Fibroblast of lung (primary cell): ENCODE data around the gene ARHGAP10. TPM values are rescaled to one million over a fixed set of nuclear protein-coding genes. Genes with fewer than 3 reads are reported as not detected.

Experiments
- DNase-seq, 2 donors: peaks; one replicate each; pipeline versions ENCODE4 v3.0.0 to v3.0.0-alpha.2; 2010; ENCODE audit warnings: low read depth in 2 of 2
- H2AFZ ChIP-seq: 2 replicates; pipeline ENCODE4 v1.5.1; 2012; ENCODE audit warnings: low read length, control low read depth, inconsistent platforms
- H3K27ac ChIP-seq: 2 replicates; pipeline ENCODE4 v1.5.1; 2011; ENCODE audit warnings: low read length, control low read depth; ENCODE audit not compliant: insufficient read depth
- H3K27me3 ChIP-seq: 2 replicates; pipeline ENCODE4 v1.5.1; 2011; ENCODE audit warnings: mild to moderate bottlenecking, low read length; ENCODE audit not compliant: control insufficient read depth, insufficient read depth
- H3K36me3 ChIP-seq: 2 replicates; pipeline ENCODE4 v1.5.1; 2011; ENCODE audit warnings: low read length; ENCODE audit not compliant: control insufficient read depth, insufficient read depth
- H3K4me1 ChIP-seq: 2 replicates; pipeline ENCODE4 v1.5.1; 2011; ENCODE audit warnings: low read length; ENCODE audit not compliant: control insufficient read depth, insufficient read depth; ENCODE audit errors: extremely low read depth
- H3K4me2 ChIP-seq: 2 replicates; pipeline ENCODE4 v1.5.1; 2011; ENCODE audit warnings: low read length, control low read depth; ENCODE audit not compliant: insufficient read depth; ENCODE audit errors: extremely low read depth
- H3K4me3 ChIP-seq, 4 experiments: fragments of 200-600 bp in 1 of 4; sonication (generic) in 1 of 4; replicated peaks in 1 of 4; 2 replicates each; pipeline ENCODE4 v1.5.1; 2011 to 2016; ENCODE audit warnings: low read length in 4 of 4, low read depth in 3 of 4, mild to moderate bottlenecking in 3 of 4, control low read depth in 2 of 4, inconsistent platforms in 1 of 4, mixed read lengths in 1 of 4; ENCODE audit not compliant: insufficient read depth in 1 of 4; ENCODE audit errors: control extremely low read depth in 1 of 4
- H3K79me2 ChIP-seq: 2 replicates; pipeline ENCODE4 v1.5.1; 2012; ENCODE audit warnings: mild to moderate bottlenecking, low read length, inconsistent platforms; ENCODE audit not compliant: control insufficient read depth, insufficient read depth
- H3K9ac ChIP-seq: 2 replicates; pipeline ENCODE4 v1.5.1; 2011; ENCODE audit warnings: mild to moderate bottlenecking, low read length, control low read depth; ENCODE audit not compliant: insufficient read depth
- H3K9me3 ChIP-seq: 2 replicates; pipeline ENCODE4 v1.5.1; 2012; ENCODE audit warnings: low read depth, low read length; ENCODE audit not compliant: control insufficient read depth, insufficient read depth
- H4K20me1 ChIP-seq: 2 replicates; pipeline ENCODE4 v1.5.1; 2011; ENCODE audit warnings: low read length; ENCODE audit not compliant: control insufficient read depth, insufficient read depth; ENCODE audit errors: extremely low read depth
- EZH2 ChIP-seq: IDR thresholded peaks from 2 replicates; pipeline ENCODE4 v1.5.1; 2012; ENCODE audit warnings: low read length, control low read depth, mild to moderate bottlenecking; ENCODE audit errors: missing control alignments
- polyA plus RNA-seq, 2 donors: library from polyadenylated mRNA; depleted of rRNA in 1 of 2; stranded (reverse) in 1 of 2; unstranded in 1 of 2; fragments of >200 nt; gene quantifications; 2 replicates each; pipeline ENCODE4 v1.2.1, GENCODE V29; 2011 to 2012; ENCODE audit warnings: missing spikeins in 1 of 2
- total RNA-seq: library from RNA; depleted of rRNA; stranded (reverse); fragments of >200 nt; gene quantifications from 2 replicates; pipeline ENCODE4 v1.2.1, GENCODE V29; 2014
- TF ChIP-seq, protein P1 (sequence below), 2 donors: IDR thresholded peaks in 1 of 2; conservative IDR thresholded peaks in 1 of 2; 1 replicate in 1 of 2; 2 replicates in 1 of 2; pipeline ENCODE4 v1.5.1; 2011 to 2012; ENCODE audit warnings: low read length in 2 of 2, control low read depth in 1 of 2, inconsistent platforms in 1 of 2, low read depth in 1 of 2, mild to moderate bottlenecking in 1 of 2

ARHGAP10 gene
- total and polyA plus RNA-seq, 2 donors (not counting 1 experiment from before 2014, with no cell fraction given) = 21.6 to 35.8 TPM

DNA sequence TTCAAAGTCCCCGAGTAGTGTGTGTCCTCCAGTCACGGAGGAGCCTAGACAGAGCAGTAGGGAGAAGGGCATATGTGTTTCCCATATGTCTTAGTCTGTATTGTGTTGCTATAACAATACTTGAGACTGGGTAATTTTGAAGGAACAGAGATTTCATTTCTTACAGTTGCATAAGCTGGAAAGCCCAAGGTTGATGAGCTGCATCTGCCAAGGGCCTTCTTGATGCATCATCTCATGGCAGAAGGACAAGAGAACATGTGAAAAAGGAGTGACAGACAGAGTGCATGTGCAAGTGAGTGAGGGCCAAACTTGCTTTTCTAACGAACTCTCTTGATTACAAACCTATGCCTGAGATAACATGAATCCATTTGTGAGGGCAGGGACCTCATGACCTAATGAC lies 243.4 kb downstream of the ARHGAP10 start:
- TF ChIP-seq, protein P1, sequence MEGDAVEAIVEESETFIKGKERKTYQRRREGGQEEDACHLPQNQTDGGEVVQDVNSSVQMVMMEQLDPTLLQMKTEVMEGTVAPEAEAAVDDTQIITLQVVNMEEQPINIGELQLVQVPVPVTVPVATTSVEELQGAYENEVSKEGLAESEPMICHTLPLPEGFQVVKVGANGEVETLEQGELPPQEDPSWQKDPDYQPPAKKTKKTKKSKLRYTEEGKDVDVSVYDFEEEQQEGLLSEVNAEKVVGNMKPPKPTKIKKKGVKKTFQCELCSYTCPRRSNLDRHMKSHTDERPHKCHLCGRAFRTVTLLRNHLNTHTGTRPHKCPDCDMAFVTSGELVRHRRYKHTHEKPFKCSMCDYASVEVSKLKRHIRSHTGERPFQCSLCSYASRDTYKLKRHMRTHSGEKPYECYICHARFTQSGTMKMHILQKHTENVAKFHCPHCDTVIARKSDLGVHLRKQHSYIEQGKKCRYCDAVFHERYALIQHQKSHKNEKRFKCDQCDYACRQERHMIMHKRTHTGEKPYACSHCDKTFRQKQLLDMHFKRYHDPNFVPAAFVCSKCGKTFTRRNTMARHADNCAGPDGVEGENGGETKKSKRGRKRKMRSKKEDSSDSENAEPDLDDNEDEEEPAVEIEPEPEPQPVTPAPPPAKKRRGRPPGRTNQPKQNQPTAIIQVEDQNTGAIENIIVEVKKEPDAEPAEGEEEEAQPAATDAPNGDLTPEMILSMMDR (conservative IDR thresholded peaks at IDR 0.05 in 1 of 2, IDR thresholded peaks at IDR 0.05 in 1 of 2; ENCODE audit: low read depth in 1 of 2, low read length in 2 of 2) = no peak
- no peak for TF ChIP-seq EZH2
- peak; percentile 16 to 72 for DNase-seq
- H3K27me3 ChIP-seq = no peaks in the 10 kb centered on the region
- H3K36me3 ChIP-seq = no peaks in the 10 kb centered on the region
- H3K4me2 ChIP-seq = no peak overlapping the region
- no peaks in the 10 kb centered on the region for H4K20me1 ChIP-seq
- H3K4me1 ChIP-seq = no peaks in the 10 kb centered on the region
- H3K27ac ChIP-seq = no peak overlapping the region
- no peak overlapping the region for H2AFZ ChIP-seq
- no peak overlapping the region for H3K9ac ChIP-seq
- peaks cover 4% of the 10 kb centered on the region for H3K79me2 ChIP-seq
- H3K4me3 ChIP-seq = no peak overlapping the region
- H3K9me3 ChIP-seq = no peaks in the 10 kb centered on the region

DNA sequence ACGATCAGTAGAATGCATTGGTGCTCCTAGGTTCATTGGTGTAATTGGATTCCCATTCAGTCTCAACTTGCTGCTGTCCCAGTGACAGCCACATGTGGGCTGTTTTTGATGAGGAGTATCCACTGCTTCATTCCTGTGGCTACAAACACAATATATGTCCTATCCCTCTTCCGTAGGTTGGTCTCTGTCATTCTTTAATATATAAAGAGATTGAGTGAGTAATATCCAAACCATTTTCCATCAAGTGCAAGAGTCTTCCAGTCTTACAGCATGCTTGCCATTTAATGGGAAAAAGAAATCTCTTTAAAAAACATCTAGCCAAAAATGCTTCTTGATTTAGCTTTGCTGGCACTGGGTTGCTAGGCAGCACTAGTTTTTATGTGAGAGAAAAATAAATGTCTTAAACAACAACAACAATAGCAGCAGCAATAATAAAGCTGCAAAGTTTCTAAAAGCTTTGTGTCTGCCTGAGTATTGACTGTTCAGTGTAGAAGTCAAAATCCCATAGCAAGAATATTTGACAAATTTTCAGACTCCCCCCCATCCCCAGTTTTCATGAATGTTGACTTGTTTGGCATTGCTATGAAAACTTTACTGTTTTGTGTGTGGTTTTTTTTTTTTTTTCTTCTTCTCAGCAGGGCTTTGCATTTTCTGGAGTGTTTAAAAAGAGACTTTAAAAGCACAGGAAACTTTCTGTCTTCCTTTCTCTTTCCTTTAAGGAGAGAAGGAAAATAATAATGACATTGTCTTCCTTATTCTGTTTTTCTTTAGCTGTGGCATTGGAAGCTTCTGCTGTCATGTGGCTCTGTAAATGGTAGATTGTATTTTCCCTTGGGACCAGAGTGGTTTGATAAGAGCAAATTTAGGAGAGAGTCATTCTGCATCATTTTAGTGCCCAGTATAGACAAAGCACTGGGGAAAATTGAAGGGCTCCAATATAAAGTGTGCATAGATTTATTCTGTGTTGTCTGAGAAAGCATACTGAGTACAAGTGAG lies 244.3 kb downstream of the ARHGAP10 start:
- no peaks in the 10 kb centered on the region for H3K36me3 ChIP-seq
- peaks cover 4% of the 10 kb centered on the region for H3K79me2 ChIP-seq
- H3K9me3 ChIP-seq = no peaks in the 10 kb centered on the region
- no peak overlapping the region for H3K4me2 ChIP-seq
- no peak overlapping the region for H3K4me3 ChIP-seq
- H3K27me3 ChIP-seq = no peaks in the 10 kb centered on the region
- no peaks in the 10 kb centered on the region for H4K20me1 ChIP-seq
- H3K4me1 ChIP-seq = no peaks in the 10 kb centered on the region
- TF ChIP-seq, protein P1 (conservative IDR thresholded peaks at IDR 0.05 in 1 of 2, IDR thresholded peaks at IDR 0.05 in 1 of 2; ENCODE audit: low read depth in 1 of 2, low read length in 2 of 2) = no peak
- TF ChIP-seq EZH2 = no peak
- no peak overlapping the region for H3K27ac ChIP-seq
- no peak overlapping the region for H3K9ac ChIP-seq
- H2AFZ ChIP-seq = no peak overlapping the region
- peak in 1 of 2 donors; percentile 66 for DNase-seq

DNA sequence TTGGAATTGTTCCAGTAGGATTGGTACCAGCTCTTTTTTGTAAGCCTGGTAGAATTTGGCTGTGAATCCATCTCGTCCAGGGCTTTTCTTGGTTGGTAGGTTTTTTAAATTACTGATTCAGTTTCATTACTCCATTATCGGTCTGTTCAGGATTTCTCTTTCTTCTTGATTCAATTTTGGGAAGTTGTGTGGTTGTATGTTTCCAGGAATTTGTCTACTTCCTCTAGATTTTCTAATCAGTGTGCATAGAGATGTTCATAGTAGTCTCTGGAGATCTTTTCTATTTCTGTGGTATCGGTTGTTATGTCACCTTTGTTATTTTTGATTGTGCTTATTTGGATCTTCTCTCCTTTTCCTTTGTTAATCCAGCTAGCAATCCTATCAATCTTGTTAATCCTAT lies 248.7 kb downstream of the ARHGAP10 start:
- Histone ChIP-seq H4K20me1 (no peaks in the 10 kb centered on the region), H3K27ac (no peak overlapping the region), H3K36me3 (no peaks in the 10 kb centered on the region), H3K27me3 (no peaks in the 10 kb centered on the region), H2AFZ (no peak overlapping the region), H3K4me1 (no peaks in the 10 kb centered on the region), H3K9ac (no peak overlapping the region), H3K4me3 (no peak overlapping the region), H3K4me2 (no peak overlapping the region), H3K9me3 (no peaks in the 10 kb centered on the region), H3K79me2 (peaks cover 10% of the 10 kb centered on the region)
- no peak for DNase-seq
- no peak for TF ChIP-seq EZH2
- TF ChIP-seq, protein P1 (conservative IDR thresholded peaks at IDR 0.05 in 1 of 2, IDR thresholded peaks at IDR 0.05 in 1 of 2; ENCODE audit: low read depth in 1 of 2, low read length in 2 of 2) = no peak
